GM21381 (cell line): ENCODE results near the gene HOXA10.

Experiments used
- ATAC-seq: cut with Tn5 transposase; IDR thresholded peaks from one replicate; pipeline ENCODE4 v1.9.1; 2021; ENCODE audit warnings: mild to moderate bottlenecking, moderate library complexity; ENCODE audit not compliant: unreplicated experiment

HOXA10 gene

DNA sequence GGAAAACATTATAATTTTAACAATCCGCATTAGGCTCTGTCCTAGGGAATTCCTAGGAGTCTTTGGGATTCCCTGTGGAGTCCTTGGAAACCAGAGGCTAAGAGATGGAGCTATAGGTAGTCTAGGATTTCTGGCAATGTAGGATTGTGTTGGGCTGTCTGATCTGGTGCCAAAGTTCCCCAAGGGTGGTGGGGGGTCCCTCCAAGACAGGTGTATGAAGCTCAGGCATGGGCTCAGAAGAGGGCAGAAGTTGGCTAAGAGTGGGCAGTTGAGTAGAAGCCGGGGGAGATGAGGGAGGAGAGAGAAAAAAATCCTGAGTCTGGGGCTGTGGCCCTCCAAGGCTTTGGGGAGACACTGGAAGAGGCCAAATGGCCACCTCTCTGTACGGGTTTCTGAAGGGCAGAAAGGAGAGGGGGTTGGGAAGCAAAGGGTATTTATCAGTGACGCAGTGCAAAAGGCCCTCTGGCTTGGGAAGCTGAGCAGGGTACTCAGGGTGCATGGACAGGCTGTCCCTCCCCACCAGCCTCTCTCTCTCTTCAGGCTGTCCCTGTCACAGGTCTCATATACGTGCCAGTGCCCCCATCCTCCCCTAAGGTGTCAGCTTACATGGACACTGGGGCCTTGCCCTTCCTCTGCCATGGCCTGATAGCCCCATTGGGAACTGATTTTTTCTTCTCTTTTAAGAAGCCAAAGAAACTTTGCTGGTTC lies 27.5 kb downstream of the HOXA10 start:
- ATAC-seq = no peak

DNA sequence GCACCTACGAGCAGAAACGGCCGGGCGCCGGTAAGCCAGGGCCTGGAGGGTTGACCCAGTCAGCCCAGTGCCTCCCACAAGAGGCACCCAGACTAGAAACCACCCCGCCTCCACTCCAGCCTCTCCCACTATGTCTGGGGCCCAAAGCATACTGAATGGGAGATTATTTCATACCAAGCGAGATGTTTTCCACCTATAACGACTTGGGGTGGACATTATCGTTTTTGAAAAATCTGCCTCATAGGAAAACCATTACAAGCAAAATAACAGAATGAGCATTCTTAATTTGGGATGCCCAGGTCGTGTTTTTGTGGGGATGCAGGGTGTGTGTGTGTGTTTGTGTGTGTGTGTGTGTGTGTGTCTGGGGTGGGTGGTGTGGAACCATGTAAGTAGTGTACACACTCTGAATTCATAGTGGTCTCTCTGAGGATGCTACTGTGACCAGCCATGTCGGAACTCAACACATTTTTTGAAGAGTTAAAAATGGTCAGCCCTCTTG lies 28.2 kb downstream of the HOXA10 start:
- no peak for ATAC-seq

DNA sequence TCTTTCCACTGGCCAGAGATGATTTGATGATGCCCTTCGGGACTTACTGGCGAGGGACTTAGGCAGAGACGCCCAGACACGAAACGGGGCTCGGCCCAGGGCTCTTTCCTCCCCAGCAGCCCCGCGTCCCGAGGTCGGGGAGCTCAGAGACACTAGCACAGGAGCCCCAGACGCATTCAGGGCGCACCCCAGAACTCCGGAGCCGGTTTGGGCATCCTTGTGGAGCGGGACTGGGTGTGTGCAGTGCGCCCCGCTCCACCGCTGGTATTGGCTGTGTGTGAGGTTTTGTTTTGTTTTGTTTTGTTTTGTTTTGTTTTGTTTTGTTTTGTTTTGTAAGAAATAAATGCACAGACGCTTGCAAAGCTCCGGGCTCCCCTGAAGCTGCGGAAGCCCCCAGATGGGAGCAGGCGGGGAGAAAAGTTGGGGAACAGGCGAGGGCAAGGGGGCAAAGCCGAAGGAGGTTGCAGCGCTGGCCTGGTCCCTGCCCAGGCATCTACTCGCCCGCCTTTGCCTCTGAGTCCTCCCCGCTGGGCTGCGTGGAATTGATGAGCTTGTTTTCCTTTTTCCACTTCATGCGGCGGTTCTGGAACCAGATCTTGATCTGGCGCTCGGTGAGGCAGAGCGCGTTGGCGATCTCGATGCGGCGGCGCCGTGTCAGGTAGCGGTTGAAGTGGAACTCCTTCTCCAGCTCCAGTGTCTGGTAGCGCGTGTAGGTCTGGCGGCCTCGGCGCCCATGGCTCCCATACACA lies 28.8 kb downstream of the HOXA10 start:
- ATAC-seq = no peak

DNA sequence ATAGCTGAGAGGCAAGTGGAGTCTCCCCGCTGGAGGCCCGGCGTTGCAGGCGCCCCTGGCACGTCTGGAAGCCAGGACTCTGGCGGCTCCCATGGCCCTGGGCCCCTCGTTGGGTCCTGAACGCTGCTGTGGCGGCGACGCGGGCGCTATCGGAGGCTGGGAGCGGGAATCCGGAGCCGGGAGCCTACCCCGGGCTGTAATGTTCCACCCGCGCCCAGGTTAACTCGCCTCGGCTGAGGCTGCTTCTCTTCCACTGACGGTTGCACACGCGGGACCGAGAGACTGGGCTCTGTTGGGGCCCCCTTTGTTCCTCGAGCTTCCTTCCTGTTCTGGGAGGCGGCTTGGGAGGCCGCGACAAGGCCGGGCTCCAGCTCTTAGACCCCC lies 29.3 kb downstream of the HOXA10 start:
- ATAC-seq = no peak

DNA sequence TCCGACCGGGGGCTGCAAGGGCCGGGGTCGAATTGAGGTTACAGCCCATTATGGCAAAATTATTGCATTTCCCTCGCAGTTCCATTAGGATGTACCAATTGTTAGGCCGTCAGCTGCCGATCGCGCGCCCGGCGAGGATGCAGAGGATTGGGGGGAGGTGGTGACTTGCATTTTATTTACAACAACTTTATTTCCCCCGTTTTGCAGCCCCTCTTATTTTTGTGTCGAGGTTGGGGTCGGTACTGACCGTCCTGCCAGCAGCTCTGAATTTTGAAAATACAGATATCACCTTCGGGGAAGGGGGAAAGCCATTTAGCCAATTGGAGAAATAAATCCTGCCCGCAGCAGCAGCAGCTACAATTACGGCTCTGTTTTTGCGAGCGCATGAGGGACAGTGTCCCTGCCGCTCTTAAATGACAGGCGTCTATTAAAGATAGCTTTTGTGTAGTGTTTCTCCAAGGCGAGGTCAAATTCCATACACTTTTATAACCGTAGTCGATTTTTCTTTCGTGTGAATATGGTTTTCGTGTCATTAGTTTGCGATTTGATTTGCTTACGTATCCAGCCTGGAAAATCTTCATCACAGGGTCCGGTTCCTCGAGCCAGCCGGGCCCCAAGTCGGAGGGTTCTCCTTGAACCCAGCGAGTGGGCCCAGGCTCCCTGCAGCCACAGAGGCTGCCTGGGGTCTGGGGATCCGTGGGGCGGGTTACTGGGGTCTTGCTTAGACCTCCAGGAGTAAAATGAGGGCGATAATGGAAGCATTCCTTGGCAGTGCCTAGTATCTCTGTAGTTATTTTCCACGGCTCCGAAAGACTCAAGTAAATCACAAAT lies 30.0 kb downstream of the HOXA10 start:
- no peak for ATAC-seq

DNA sequence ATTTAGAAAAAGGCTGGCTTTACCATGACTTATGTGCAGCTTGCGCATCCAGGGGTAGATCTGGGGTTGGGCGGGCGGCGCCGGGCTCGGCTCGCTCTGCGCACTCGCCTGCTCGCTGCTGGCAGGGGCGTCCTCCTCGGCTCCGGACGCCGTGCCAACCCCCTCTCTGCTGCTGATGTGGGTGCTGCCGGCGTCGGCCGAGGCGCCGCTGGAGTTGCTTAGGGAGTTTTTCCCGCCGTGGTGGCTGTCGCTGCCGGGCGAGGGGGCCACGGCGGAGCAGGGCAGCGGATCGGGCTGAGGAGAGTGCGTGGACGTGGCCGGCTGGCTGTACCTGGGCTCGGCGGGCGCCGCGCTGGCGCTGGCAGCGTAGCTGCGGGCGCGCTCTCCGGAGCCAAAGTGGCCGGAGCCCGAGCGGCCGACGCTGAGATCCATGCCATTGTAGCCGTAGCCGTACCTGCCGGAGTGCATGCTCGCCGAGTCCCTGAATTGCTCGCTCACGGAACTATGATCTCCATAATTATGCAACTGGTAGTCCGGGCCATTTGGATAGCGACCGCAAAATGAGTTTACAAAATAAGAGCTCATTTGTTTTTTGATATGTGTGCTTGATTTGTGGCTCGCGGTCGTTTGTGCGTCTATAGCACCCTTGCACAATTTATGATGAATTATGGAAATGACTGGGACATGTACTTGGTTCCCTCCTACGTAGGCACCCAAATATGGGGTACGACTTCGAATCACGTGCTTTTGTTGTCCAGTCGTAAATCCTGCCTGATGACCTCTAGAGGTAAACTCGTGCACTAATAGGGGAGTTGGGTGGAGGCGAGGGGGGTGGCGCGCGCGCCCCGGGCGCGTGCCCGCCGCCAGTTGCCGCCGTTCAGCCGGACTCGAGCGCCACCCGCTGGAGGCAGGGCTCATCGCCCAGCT lies 30.8 kb downstream of the HOXA10 start, which contains the start of gene HOXA5:
Gene HOXA5, minus strand, starts transcription at position 659 of the 927 bp plus-strand sequence. Its CDS starts 74 bp downstream, at position 585.
- no peak for ATAC-seq

DNA sequence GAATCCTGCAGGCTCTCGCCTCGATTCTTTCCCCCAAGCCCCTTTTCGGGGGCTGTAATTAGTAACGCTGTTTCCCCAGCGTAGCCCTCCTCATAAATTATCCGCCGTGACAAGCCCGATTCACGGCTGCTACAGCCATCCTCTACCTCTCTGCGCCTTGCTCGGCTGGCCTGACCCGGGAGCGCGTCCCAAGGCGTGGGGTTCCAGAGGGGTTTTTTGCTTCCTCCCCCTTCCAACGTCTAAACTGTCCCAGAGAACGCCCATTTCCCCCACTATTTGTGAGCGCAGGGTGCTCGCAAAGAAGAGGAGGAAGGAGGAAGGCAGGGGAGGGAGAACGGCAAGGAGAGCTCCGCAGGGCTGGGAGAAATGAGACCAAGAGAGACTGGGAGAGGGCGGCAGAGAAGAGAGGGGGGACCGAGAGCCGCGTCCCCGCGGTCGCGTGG lies 31.5 kb downstream of the HOXA10 start:
- no peak for ATAC-seq

DNA sequence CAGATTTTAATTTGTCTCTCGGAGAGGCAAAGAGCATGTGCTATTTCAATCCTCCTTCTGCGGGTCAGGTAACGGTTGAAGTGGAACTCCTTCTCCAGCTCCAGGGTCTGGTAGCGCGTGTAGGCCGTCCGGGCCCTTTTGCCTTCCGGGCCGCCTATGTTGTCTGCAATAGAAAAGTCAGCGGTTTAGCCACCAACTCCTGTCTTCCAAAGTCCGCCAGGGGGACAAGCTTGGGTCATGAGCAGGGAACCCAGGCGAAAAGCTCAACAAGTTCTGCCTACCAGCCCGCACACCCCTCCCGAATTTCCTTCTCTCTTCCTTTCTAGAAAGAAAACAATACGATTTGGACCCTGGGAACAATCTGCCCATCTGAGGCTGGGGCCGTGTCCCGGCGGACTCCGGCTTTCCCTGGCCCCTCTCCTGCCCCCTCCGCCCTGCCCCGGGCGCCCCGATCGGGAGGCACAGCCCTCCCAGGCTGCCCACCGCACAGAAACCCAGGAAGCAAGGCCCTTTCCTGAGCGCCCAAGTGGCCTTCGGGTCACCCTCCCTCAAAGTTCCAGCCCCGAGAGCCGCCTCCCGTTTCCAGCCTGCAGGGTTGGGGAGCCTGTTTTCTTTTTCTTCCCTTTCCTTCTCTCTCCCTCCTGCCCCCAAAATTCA lies 32.1 kb downstream of the HOXA10 start:
- no peak for ATAC-seq

DNA sequence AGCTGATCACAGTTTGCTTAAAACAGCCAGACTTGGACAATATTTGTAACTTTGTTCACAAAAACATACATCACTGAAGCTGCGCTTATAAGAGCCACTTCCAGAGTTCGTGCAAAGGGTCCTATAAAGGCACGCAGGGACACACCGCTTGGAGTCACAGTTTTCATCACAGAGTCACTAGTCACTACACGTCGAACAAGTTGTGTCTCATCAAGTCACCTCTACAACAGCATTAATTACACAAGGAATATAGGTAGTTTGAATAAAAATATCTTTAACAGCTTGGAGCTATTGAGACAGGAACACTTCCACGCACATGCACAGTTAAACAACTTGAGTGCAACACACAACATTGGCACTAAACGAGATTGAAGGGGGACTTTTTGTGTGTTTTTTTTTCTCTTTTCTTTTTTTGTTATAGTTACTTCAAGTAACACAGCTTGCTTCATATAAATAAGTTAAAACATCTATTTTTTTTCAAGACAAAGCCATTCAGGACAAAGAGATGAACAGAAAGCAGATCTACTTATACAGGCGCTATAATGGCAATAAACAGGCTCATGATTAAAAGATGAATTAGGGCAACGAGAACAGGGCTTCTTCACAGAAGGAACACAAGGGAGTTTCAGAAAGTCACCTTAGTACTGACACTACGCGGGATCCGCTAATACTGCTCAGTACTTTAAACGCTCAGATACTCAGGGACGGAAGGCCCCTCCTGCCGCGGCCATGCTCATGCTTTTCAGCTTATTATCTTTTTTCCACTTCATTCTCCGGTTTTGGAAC lies 32.8 kb downstream of the HOXA10 start:
- no peak for ATAC-seq

DNA sequence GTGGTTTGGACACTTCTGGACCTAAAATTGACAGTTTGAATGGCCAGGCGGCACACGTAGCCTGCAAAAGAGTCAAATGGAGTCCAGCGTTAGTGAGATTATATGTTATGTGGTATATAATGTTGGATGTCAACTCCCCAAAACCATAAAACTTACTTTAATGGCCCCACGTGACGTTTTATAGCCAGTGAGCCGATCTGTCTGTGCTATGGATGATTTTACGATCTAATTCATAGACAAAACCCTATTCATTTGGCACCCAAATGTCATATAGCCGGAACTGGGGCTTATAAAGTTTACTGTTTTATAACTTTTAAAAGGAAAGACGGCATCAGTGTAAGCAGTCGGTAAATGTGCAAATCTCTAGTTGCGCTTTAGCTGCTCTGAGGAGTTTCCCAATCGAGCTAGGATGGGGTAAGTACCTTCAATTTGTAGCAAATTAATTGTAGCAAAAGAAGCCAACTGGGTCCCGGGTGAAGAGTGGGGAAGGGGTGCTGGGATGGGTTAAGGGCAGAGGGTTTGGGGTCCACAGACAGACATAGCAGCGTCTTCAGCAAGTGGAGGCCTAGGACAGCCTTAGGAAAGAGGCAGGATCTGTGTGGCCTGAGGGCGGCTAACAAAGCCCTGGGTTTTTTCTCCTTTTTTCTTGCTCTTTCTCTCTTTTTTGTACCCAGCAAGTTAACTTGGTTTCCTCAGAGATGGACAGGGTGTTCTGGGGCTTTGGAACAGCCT lies 33.8 kb downstream of the HOXA10 start:
- no peak for ATAC-seq

DNA sequence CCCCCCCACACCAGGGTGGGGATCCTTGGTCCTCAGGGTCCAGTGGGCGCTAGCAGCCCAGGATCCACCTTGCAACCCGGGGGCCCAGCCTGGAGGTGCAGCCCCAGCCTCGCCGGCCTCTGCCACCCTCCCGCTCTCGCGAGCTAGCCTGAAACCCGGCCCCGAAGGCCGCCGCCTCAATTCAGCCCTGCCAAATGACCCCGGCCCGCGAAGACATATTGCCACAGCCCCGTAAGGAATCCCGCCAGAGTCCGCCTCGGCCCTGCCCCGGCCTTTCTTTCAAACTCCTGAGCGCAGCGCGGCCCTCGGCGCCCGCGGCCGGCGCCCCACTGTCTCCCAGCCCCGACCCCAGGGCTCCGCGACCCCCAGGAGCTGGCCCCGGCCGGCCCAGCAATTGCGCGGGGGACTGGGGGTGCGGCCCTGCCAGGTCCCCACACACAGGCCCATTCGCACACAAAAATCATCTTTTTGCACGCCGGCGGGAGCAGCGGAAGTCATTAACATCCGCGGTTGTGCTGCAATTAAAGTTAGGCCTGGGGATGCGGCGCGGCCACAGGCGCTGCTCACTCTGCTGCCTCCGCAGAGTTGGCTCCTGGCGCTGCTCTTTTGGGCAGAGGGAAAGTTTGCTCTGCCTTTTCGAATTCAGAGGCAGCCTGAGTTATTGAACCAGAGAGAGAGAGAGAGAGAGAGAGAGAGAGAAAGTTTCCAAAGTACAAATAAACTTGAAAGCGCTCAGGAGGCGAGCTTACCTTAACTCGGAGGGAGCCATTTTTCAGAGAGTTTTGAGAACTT lies 34.6 kb downstream of the HOXA10 start:
- ATAC-seq = no peak

DNA sequence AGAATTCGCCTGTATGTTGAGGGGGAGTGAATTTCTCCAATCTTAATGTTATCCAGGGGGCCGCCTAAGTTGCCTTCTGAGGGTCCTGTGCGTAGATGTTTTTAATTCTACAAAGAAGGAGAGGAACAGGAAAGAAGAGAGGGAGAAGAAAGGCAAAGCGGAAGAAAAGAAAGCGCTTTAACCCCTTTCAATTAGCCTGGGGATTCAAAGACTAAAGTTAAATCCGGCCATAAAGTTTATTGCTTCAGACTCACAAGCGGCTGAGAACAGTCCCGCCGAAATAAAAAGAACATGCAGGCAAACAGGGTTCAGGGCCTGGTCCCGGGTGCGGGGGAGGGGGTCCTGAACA lies 35.2 kb downstream of the HOXA10 start:
- no peak for ATAC-seq

DNA sequence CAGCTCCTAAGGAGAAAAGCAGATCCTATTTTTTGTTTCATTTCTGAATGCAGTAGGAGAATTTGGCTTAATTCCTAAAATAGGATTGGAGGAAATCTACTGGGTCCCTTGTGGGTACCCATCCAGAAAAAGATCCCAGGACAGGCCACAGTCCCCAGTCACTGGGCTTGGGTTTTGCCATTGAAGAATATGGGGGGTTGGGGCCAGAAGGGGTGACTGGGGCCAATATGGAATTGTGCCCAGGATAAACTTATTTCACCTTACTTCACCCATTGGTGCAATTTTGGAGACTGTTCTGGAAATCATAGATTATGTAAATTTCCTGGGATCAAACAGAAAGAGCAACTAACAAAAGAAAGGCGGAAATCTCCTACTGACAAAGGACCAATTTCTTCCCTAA lies 35.6 kb downstream of the HOXA10 start:
- no peak for ATAC-seq

DNA sequence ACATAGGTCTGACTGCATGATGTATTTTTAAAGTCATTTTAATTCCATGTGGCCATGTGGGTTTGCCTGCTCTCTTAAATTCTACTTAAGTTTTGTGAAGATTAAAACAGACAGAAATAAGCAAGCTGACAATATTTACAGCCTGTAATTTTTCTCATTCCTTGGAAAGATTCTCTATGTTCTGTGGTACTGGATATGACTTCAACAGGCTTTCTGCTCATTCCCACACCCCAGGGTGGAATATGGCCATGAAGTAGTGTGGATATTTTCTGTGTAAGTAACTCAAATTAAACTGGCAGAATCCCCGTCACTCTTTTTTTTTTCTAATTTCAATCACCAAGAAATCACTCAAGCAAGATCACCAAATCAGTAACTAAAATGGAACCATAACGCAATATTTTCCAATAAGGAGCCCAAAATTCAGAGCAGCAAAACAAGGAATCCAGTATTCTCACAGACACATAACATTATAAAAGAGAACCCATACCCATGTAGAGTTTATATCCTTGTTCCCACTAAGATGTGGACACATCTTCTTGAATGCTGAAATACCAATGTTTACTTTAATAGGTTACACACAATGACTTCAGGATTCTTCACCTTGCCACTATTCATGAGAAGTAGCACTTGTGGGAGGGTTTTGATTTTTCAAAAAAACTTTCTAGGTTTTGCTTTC lies 36.3 kb downstream of the HOXA10 start:
- no peak for ATAC-seq

DNA sequence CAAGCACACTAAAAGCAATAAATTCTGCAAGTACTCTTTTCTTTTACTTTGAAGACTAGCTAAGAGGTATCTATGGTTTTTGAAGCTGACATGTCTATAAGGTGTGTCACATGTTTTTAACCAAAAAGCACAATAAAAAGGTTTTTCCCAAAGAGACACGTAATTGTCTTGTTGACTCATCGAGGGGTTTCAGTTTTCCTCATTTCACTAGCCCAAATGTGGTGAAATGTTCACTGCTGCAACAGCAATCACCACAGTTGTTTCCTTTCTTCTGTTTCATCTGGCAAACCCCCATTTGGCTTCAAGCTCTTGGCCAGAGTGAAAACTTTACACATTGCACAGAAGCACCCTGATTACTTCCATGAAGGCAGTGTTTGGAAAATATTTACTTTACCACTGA lies 39.7 kb downstream of the HOXA10 start:
- ATAC-seq = no peak

DNA sequence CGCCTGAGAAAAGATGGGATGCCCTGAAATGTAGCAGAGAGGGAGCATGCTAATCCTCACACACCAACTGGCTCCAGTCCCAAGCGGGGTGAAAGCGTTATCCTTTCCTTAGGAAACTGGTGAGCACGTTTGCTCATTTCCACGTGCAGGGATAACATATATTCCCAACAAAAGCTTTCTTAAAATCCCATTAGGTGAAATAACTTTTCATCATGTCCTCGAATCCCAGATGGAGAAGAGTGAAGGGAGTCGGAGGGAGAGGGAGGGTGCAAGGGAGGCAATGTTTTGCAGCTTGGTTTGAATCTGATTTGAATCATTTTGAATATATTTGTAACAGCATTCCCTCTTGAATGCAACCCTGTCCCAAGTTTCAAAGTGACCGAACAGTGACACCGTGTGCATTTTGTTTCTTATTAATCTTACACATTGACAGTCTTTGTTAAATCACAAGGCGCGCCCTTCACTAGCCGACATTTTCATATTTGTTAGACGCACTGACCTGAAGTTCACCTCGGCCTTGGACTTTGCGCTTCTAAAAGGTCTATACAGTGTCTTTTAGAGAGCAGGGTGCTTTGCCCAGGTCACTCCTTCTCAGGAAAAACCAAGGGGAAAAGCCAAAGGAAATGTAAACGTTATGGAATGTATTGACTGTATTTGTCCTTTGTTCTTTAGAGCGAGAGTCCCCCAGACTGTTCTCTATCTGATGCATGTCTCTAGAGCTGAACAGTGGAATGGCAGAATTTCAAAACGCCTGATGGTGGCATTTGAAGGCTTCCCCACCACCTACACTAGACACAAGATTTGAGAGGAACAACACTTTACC lies 40.5 kb downstream of the HOXA10 start:
- no peak for ATAC-seq
